ENCODE measurements around the gene LRG1. TPM values are rescaled to one million over a fixed set of nuclear protein-coding genes. Genes with fewer than 3 reads are reported as not detected.

LRG1 gene
- total and polyA plus RNA-seq, 9 of the 15 experiments (the other 6 are each of a cell fraction or from before 2014, with no cell fraction given): 1.5 to 11.9 (median 8.7) TPM

- TF ChIP-seq ZBTB40 (IDR thresholded peaks at IDR 0.05) (peak; percentile 76), ZBTB40 (CRISPR knock-in tag; IDR thresholded peaks at IDR 0.05) (no peak), CBFA2T2 (conservative IDR thresholded peaks at IDR 0.05) (0 out of 2 replicates have a peak, but pooled peaks have one; percentile 37), NR2C1 (IDR thresholded peaks at IDR 0.05) (peak; percentile 91), NR2C1 (tag; IDR thresholded peaks at IDR 0.05) (peak; percentile 94), RCOR1 (IDR thresholded peaks at IDR 0.05; ENCODE audit: borderline replicate concordance in 1 of 2, low read depth in 2 of 2, low read length in 2 of 2) (no peak; a peak in 1 of 4 replicates), IRF2 (CRISPR knock-in tag; IDR thresholded peaks at IDR 0.05) (no peak), ZNF707 (CRISPR knock-in tag; conservative IDR thresholded peaks at IDR 0.05) (no peak), NR1H2 (CRISPR knock-in tag; IDR thresholded peaks at IDR 0.05) (no peak), ZNF239 (CRISPR knock-in tag; IDR thresholded peaks at IDR 0.05) (no peak), CBX1 (IDR thresholded peaks at IDR 0.05; ENCODE audit: low read depth) (peak; percentile 31; the same call in 1 of the 2 replicates), CHD4 (IDR thresholded peaks at IDR 0.05; ENCODE audit: insufficient read depth, insufficient replicate concordance, low read depth, low read length, poor library complexity, severe bottlenecking) (no peak), NEUROD1 (IDR thresholded peaks at IDR 0.05; ENCODE audit: borderline replicate concordance, low read depth, low read length, partially characterized antibody) (peak; percentile 33), ESRRA (IDR thresholded peaks at IDR 0.05; ENCODE audit: borderline replicate concordance, low read depth) (no peak), UBTF (IDR thresholded peaks at IDR 0.05; ENCODE audit: borderline replicate concordance in 1 of 2, low read depth in 2 of 2, low read length in 2 of 2) (no peak), CEBPB (tag; IDR thresholded peaks at IDR 0.05) (peak; percentile 86)
Measured at GRCh38 chr19:4539693-4540581, at the start of gene LRG1 (continued).
